NT2/D1 (cell line): ENCODE data around the gene POLD1.

ENCODE experiments used
- DNase-seq: peaks from one replicate; pipeline ENCODE4 v3.0.0-alpha.2; 2011; ENCODE audit warnings: low read depth, low spot score
- H3K27me3 ChIP-seq: 2 replicates; pipeline ENCODE4 v1.6.0; 2011; ENCODE audit warnings: mild to moderate bottlenecking; ENCODE audit not compliant: insufficient read length, insufficient read depth
- H3K36me3 ChIP-seq: 2 replicates; pipeline ENCODE4 v1.6.1; 2011; ENCODE audit warnings: mild to moderate bottlenecking, low read length, mixed read lengths; ENCODE audit not compliant: insufficient read depth, insufficient read length
- H3K4me1 ChIP-seq: 2 replicates; pipeline ENCODE4 v1.5.1; 2011; ENCODE audit not compliant: insufficient read depth, insufficient read length
- H3K4me3 ChIP-seq: 2 replicates; pipeline ENCODE4 v1.5.1; 2011; ENCODE audit warnings: low read depth; ENCODE audit not compliant: insufficient read length
- H3K9ac ChIP-seq: 2 replicates; pipeline ENCODE4 v1.6.0; 2011; ENCODE audit warnings: low read depth; ENCODE audit not compliant: insufficient read length
- H3K9me3 ChIP-seq: 2 replicates; pipeline ENCODE4 v1.5.1; 2011; ENCODE audit warnings: mild to moderate bottlenecking, low read length; ENCODE audit not compliant: insufficient read depth
- SUZ12 ChIP-seq: IDR thresholded peaks from 2 replicates; pipeline ENCODE4 v1.6.1; 2011; ENCODE audit not compliant: insufficient read length, insufficient read depth; ENCODE audit errors: extremely low read depth
- YY1 ChIP-seq: IDR thresholded peaks from 2 replicates; pipeline ENCODE4 v1.6.1; 2011; ENCODE audit not compliant: insufficient read length, insufficient read depth
- ZNF274 ChIP-seq: IDR thresholded peaks from 2 replicates; pipeline ENCODE4 v1.6.1; 2011; ENCODE audit warnings: mild to moderate bottlenecking, low read depth, low read length

The POLD1 gene

DNA sequence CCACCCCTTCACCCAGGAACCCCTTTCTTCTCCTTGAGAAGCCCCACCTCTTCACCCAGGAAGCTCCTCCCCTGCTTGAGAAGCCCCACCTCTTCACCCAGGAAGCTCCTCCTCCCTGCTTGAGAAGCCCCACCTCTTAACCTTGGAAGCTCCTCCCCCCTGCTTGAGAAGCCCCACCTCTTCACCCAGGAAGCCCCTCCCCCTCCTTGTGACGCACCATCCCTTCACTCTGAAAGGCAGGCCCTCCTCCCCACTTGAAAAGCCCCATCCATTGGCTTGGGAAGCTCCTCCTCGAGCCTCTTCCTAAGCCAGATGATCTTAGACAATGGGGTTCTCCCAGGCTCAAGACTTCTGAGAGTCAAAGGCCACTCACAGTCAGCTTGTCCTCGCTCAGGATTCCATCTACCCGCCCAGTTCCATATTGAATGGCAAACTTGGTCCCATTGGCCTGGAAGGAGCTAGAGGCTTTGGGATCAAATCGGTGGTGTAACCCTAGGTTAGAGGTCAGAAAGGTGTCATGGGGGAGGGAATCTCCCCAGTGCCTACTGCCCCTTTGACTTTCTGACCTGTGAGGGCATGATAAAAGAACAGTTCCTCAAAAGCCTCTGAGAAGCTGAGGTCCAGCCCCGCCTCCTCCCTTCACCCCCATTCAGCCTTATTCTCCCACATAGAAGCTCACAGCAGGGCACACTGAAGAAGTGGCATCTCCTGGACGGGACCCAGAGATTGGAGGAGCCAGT, 22.7 kb upstream of the POLD1 start:
- H3K9ac ChIP-seq, result no peak overlapping the region
- no peak for DNase-seq
- no peaks in the 10 kb centered on the region for H3K27me3 ChIP-seq
- H3K36me3 ChIP-seq, result no peaks in the 10 kb centered on the region
- no peaks in the 10 kb centered on the region for H3K4me1 ChIP-seq
- H3K9me3 ChIP-seq, result no peaks in the 10 kb centered on the region; the same call in 1 of the 2 replicates
- H3K4me3 ChIP-seq, result no peak overlapping the region
- TF ChIP-seq YY1 (no peak), ZNF274 (no peak), SUZ12 (no peak)

- no peak overlapping the region for H3K9ac ChIP-seq
- DNase-seq, result no peak
- H3K27me3 ChIP-seq, result no peaks in the 10 kb centered on the region
- H3K4me3 ChIP-seq, result no peak overlapping the region
- H3K4me1 ChIP-seq, result no peaks in the 10 kb centered on the region
- H3K36me3 ChIP-seq, result no peaks in the 10 kb centered on the region
- TF ChIP-seq ZNF274, result no peak
- TF ChIP-seq SUZ12, result no peak
- no peak for TF ChIP-seq YY1
- H3K9me3 ChIP-seq, result no peaks in the 10 kb centered on the region; the same call in 1 of the 2 replicates
Measured at GRCh38 chr19:50362030-50362412, 22.1 kb upstream of the POLD1 start.

DNA sequence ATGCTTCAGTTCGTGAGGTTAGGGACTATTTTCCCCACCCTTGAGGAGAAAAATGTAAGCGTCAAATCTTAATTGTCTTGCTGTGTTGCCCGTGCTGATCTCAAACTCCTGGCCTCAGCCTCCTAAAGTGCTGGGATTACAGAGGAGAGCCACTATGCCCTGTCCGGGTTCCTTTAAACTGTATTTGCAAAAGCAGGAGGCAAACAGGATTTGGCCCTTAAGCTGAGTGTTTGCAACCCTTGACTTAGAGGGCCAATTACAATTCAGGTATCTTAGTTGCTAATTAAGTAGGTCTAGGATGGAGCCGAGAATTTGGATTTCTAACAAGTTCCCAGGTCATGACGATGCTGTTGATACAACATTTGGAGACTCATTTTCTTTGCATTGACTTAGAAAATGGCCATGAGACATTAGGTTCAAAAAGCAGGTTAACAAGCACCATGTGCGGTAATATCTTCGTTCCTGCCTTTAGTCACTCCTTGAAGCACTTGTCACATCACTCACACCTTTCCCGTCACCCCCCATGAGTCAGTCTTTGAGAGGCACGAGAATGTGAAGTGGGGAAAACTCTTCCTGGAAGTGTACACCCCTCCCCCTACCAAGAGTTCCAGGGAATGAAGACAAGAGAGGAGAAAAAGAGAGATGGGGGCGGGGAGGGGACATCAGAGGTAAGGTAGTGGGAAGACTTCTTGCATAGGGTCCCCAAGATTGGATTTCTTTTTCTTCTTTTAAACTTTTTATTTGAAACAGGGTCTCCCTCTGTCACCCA, 21.3 kb upstream of the POLD1 start:
- peaks cover 2% of the 10 kb centered on the region for H3K4me1 ChIP-seq

GRCh38 chr19:50365434-50366306, 18.5 kb upstream of the POLD1 start, which contains the start of gene NAPSA:
TSS of gene NAPSA (minus strand) at chr19:50365639. CDS start at chr19:50365621, 18 bp downstream.
- no peak within 1 kb of the TSS for H3K4me3 ChIP-seq
- no peaks in the 10 kb centered on the region for H3K27me3 ChIP-seq
- no peaks in the 10 kb centered on the region for H3K9me3 ChIP-seq
- DNase-seq, result no peak
- H3K36me3 ChIP-seq, result no peaks in the 10 kb centered on the region
- H3K9ac ChIP-seq, result no peak within 1 kb of the TSS
- TF ChIP-seq SUZ12, result no peak
- TF ChIP-seq ZNF274, result no peak
- no peak for TF ChIP-seq YY1
- peaks cover 4% of the 10 kb centered on the region for H3K4me1 ChIP-seq

More for the DNA sequence above, 21.3 kb upstream of the POLD1 start:
- no peaks in the 10 kb centered on the region for H3K36me3 ChIP-seq
- H3K9me3 ChIP-seq, result no peaks in the 10 kb centered on the region
- H3K27me3 ChIP-seq, result no peaks in the 10 kb centered on the region
- H3K4me3 ChIP-seq, result no peak overlapping the region
- H3K9ac ChIP-seq, result no peak overlapping the region
- no peak for DNase-seq
- TF ChIP-seq SUZ12 (no peak), ZNF274 (no peak), YY1 (no peak)

GRCh38 chr19:50368649-50369570, 15.2 kb upstream of the POLD1 start:
- Histone ChIP-seq H3K4me1 (peaks cover 4% of the 10 kb centered on the region), H3K4me3 (peak overlapping the region; percentile 72), H3K27me3 (no peaks in the 10 kb centered on the region), H3K36me3 (no peaks in the 10 kb centered on the region), H3K9me3 (no peaks in the 10 kb centered on the region), H3K9ac (peak overlapping the region; percentile 94)
- DNase-seq, result no peak
- no peak for TF ChIP-seq ZNF274
- no peak for TF ChIP-seq SUZ12
- no peak for TF ChIP-seq YY1

DNA sequence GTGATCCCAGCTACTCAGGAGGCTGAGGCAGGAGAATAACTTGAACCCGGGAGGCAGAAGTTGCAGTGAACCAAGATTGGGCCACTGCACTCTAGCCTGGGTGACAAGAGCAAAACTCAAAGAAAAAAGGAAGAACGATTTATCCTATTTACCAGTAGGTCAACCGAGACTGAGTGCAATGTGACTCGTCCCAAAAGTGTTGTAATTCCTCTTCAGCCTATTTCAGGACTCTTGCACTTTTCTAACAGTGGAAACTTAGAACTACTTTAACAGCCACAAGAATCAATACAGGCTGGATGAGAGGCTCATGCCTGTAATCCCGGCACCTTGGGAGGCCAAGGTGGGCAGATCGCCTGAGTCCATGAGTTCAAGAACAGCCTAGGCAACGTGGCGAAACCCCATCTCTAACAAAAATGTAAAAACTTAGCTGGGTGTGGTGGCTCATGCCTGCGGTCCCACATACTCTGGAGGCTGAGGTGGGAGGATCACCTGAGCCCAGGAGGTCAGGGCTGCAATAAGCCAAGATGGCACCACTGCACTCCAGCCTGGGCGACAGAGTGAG, 12.2 kb upstream of the POLD1 start:
- Histone ChIP-seq H3K36me3 (no peaks in the 10 kb centered on the region), H3K4me3 (no peak overlapping the region), H3K9ac (no peak overlapping the region), H3K9me3 (no peaks in the 10 kb centered on the region), H3K4me1 (peaks cover 4% of the 10 kb centered on the region), H3K27me3 (no peaks in the 10 kb centered on the region)
- DNase-seq, result no peak
- TF ChIP-seq ZNF274 (no peak), YY1 (no peak), SUZ12 (no peak)
